K562 (cell line): ENCODE results near the gene WDR31. TPM values are rescaled to one million over a fixed set of nuclear protein-coding genes. Genes with fewer than 3 reads are reported as not detected.

ENCODE experiments used
- ATAC-seq: fragments of 200-7000 bp; cut with Tn5 transposase; 3 replicates; pipeline ENCODE4 v1.9.1; 2020; ENCODE audit warnings: moderate library complexity
- BruUV-seq: library from RNA; stranded (reverse); fragments of 400-500 nt; replicated peaks from 2 replicates; lab custom pipeline; 2021; lab: Mats Ljungman, UMichigan
- CTCF ChIA-PET: fragments of 300-600 bp; formaldehyde crosslinking; extraction: SDS; loops from one replicate; lab custom pipeline; 2021; ENCODE audit warnings: low intra/inter-chr PET ratio; lab: Yijun Ruan, JAX
- POLR2A ChIA-PET: fragments of 300-600, 350-650 bp; sonication (Branson Sonifier 250); formaldehyde crosslinking; extraction: SDS; loops from one replicate; lab custom pipeline; 2021; ENCODE audit warnings: antibody characterized with exemption, inconsistent platforms; lab: Yijun Ruan, JAX
- DNase-seq, 4 experiments: peaks; one replicate each; pipeline versions ENCODE4 v3.0.0 to v3.0.0-alpha.2; 2011 to 2018; ENCODE audit warnings: low spot score in 3 of 4, mixed read lengths in 3 of 4; ENCODE audit errors: extremely low read depth in 1 of 4
- FAIRE-seq: peaks from 2 replicates; lab custom pipeline; 2011; peaks lifted over from hg19 to GRCh38; lab: Jason Lieb, UNC
- H2AFZ ChIP-seq: 2 replicates; pipeline ENCODE4 v1.6.0; 2011; ENCODE audit warnings: low read depth, low read length, control low read depth, inconsistent platforms
- H3K27ac ChIP-seq: fragments of 200-600 bp; 3 replicates; pipeline ENCODE4 v1.8.0; 2011; ENCODE audit warnings: low read depth, mild to moderate bottlenecking, control low read depth, inconsistent platforms, low read length, moderate library complexity, mixed read lengths; ENCODE audit errors: extremely low read depth
- H3K27me3 ChIP-seq, 2 experiments: fragments of 300-600 bp in 1 of 2; 2 replicates in 1 of 2; 3 replicates in 1 of 2; pipeline versions ENCODE4 v1.6.0 to v1.8.0; 2011; ENCODE audit warnings: inconsistent platforms in 2 of 2, low read length in 2 of 2, mild to moderate bottlenecking in 1 of 2, mixed read lengths in 1 of 2, moderate library complexity in 1 of 2; ENCODE audit not compliant: control insufficient read depth in 2 of 2, insufficient read depth in 2 of 2
- H3K36me3 ChIP-seq: fragments of 300-600 bp; 3 replicates; pipeline ENCODE4 v1.8.0; 2011; ENCODE audit warnings: mild to moderate bottlenecking, low read length, inconsistent platforms; ENCODE audit not compliant: control insufficient read depth, insufficient read depth
- H3K4me1 ChIP-seq, 2 experiments: fragments of 200-600 bp in 1 of 2; replicated peaks in 1 of 2; 2 replicates in 1 of 2; 3 replicates in 1 of 2; pipeline versions ENCODE4 v1.5.1 to v1.8.0; 2011; ENCODE audit warnings: inconsistent platforms in 2 of 2, low read length in 2 of 2, mild to moderate bottlenecking in 1 of 2, mixed read lengths in 1 of 2, moderate library complexity in 1 of 2; ENCODE audit not compliant: control insufficient read depth in 2 of 2, insufficient read depth in 2 of 2
- H3K4me2 ChIP-seq: 2 replicates; pipeline ENCODE4 v1.6.1; 2011; ENCODE audit warnings: low read length, control low read depth, inconsistent platforms, mixed read lengths; ENCODE audit not compliant: insufficient read depth
- H3K4me3 ChIP-seq: fragments of 200-600 bp; sonication (generic), shearing (Covaris generic); 2 replicates; pipeline ENCODE4 v1.5.1; 2016; ENCODE audit warnings: control low read depth, inconsistent platforms
- H3K79me2 ChIP-seq: fragments of 200-600 bp; 3 replicates; pipeline ENCODE4 v1.8.0; 2011; ENCODE audit warnings: low read length, inconsistent platforms; ENCODE audit not compliant: control insufficient read depth, insufficient read depth
- H3K9ac ChIP-seq, 2 experiments: 2 replicates each; pipeline versions ENCODE4 v1.6.0 to v1.6.1; 2011; ENCODE audit warnings: low read depth in 2 of 2, low read length in 2 of 2, control low read depth in 1 of 2, inconsistent platforms in 1 of 2, mild to moderate bottlenecking in 1 of 2, mixed read lengths in 1 of 2; ENCODE audit not compliant: insufficient read depth in 1 of 2
- H3K9me1 ChIP-seq: one replicate; pipeline ENCODE4 v1.6.0; 2011; ENCODE audit warnings: inconsistent platforms, mild to moderate bottlenecking, low read length, moderate library complexity; ENCODE audit not compliant: control insufficient read depth, insufficient read depth
- H3K9me3 ChIP-seq: replicated peaks from 2 replicates; pipeline ENCODE4 v1.5.1; 2011; ENCODE audit warnings: low read depth, low read length, inconsistent platforms; ENCODE audit not compliant: control insufficient read depth, insufficient read depth
- H4K20me1 ChIP-seq: replicated peaks from 2 replicates; pipeline ENCODE4 v1.6.1; 2011; ENCODE audit warnings: low read length, inconsistent platforms, mixed read lengths; ENCODE audit not compliant: control insufficient read depth, insufficient read depth
- HINFP ChIP-seq: fragments of 450-650 bp; conservative IDR thresholded peaks from 2 replicates; pipeline ENCODE4 v1.6.1; 2016; ENCODE audit warnings: missing genetic modification characterization, low read depth, mild to moderate bottlenecking, control low read depth, missing compliant biosample characterization
- NFE2 ChIP-seq: IDR thresholded peaks from 2 replicates; pipeline ENCODE4 v1.6.1; 2014; ENCODE audit warnings: antibody characterized with exemption, low read depth
- RBM39 ChIP-seq: fragments of 200-400 bp; formaldehyde crosslinking; optimal IDR thresholded peaks from 2 replicates; pipeline ENCODE3; 2018; ENCODE audit warnings: low read depth, low read length
- RFX5 ChIP-seq: IDR thresholded peaks from 2 replicates; pipeline ENCODE4 v1.6.1; 2011; ENCODE audit warnings: low read depth, mild to moderate bottlenecking, improper control_type of control experiment, low read length
- TCF15 ChIP-seq: fragments of 250-450 bp; sonication (Bioruptor Pico); IDR thresholded peaks from 2 replicates; pipeline ENCODE4 v1.8.0; 2022; ENCODE audit warnings: moderate library complexity, mild to moderate bottlenecking, inconsistent platforms
- whole genome bisulfite sequencing: fragments of 100-300 bp; shearing (Covaris generic); methylation state at CpG from one replicate; pipeline ENCODE4 v1.1.6; 2016; ENCODE audit warnings: low coverage, mixed read lengths; ENCODE audit not compliant: insufficient coverage; ENCODE audit errors: missing lambda C conversion rate; 5-methylcytosine and 5-hydroxymethylcytosine counted together
- in situ Hi-C: fragments of 300-500 bp; cut with MboI; formaldehyde crosslinking; loops from 4 replicates; pipeline ENCODE4 v1.15.0; 2018; ENCODE audit warnings: inconsistent platforms, mixed read lengths
- intact Hi-C: fragments of 100-400 bp; cut with micrococcal nuclease; formaldehyde crosslinking; loops from 2 replicates; pipeline ENCODE4 v1.14.2; 2022
- polyA plus RNA-seq, 8 experiments: library from polyadenylated mRNA; depleted of rRNA in 4 of 8; stranded (reverse) in 5 of 8; unstranded in 3 of 8; fragments of >200 nt; fragmentation: Nextera tagmentation in 2 of 8; fragmentation: Illumina TruSeq in 1 of 8; extraction: Ambion mirVana in 2 of 8; extraction: Trizol in 1 of 8; gene quantifications; 2 replicates each; pipeline versions ENCODE4 v1.2.1 to v1.2.3, GENCODE V29; 2011 to 2014; ENCODE audit warnings: inconsistent platforms in 1 of 8, missing spikeins in 1 of 8
- total RNA-seq, 7 experiments: library from RNA; depleted of rRNA in 6 of 7; stranded (reverse); fragments of >200 nt in 6 of 7; fragmentation: Illumina TruSeq in 2 of 7; extraction: Trizol in 2 of 7; gene quantifications; 2 replicates each; pipeline versions ENCODE4 v1.2.1 to v1.2.3, GENCODE V29; 2011 to 2021; ENCODE audit warnings: low replicate concordance in 1 of 7

Gene WDR31
- total and polyA plus RNA-seq, 9 of the 15 experiments (the other 6 are each of a cell fraction or from before 2014, with no cell fraction given), result 0.35 to 1.8 (median 0.95) TPM

GRCh38 chr9:113388833-113389232 is 48.8 kb upstream of the WDR31 start:
- ATAC-seq (no peak), FAIRE-seq (no peak)

GRCh38 chr9:113387560-113388230 is 47.6 kb upstream of the WDR31 start:
- no peaks in the 10 kb centered on the region for H3K9me3 ChIP-seq
- H3K4me3 ChIP-seq, result no peak overlapping the region
- DNase-seq (no peak), FAIRE-seq (no peak), ATAC-seq (no peak)
- H4K20me1 ChIP-seq, result no peaks in the 10 kb centered on the region
- no peaks in the 10 kb centered on the region for H3K9me1 ChIP-seq
- H3K9ac ChIP-seq, result peak overlapping the region in 1 of 2 experiments; percentile 12; a peak in 1 of 4 replicates
- BruUV-seq, result no TSS peak
- H2AFZ ChIP-seq, result no peak overlapping the region
- in situ Hi-C loops, result no loop called here
- intact Hi-C loops, result no loop called here
- peaks cover 36% of the 10 kb centered on the region; the same call in 2 of the 3 replicates for H3K36me3 ChIP-seq
- CTCF ChIA-PET, result no interaction called here
- POLR2A ChIA-PET, result interaction anchor here (0.5 to 1.2 kb wide), 4 partner anchors 11 to 23 kb away, joined by 3 to 4 read pairs (median 3); partner anchors contain the start of genes C9orf43 and POLE3
- no peaks in the 10 kb centered on the region for H3K79me2 ChIP-seq
- 83% methylated on average over 8 of the region's 9 CpGs for WGBS
- no peaks in the 10 kb centered on the region for H3K27me3 ChIP-seq
- H3K4me1 ChIP-seq, result peaks cover 2 to 5% of the 10 kb centered on the region in 2 experiments; a peak in 3 of 5 replicates
- no peak overlapping the region for H3K27ac ChIP-seq
- no peak overlapping the region for H3K4me2 ChIP-seq
- TF ChIP-seq HINFP (tag), result no peak
- TF ChIP-seq RFX5, result no peak

More at GRCh38 chr9:113388833-113389232, 48.8 kb upstream of the WDR31 start:
- Histone ChIP-seq H2AFZ (no peak overlapping the region), H3K36me3 (peaks cover 36% of the 10 kb centered on the region; the same call in 2 of the 3 replicates), H3K4me3 (no peak overlapping the region), H3K4me1 (peaks cover 2 to 8% of the 10 kb centered on the region in 2 experiments; a peak in 3 of 5 replicates), H3K79me2 (no peaks in the 10 kb centered on the region), H3K27ac (no peak overlapping the region), H3K9me1 (no peaks in the 10 kb centered on the region), H3K27me3 (no peaks in the 10 kb centered on the region), H3K9ac (peak overlapping the region in 1 of 2 experiments; percentile 68; a peak in 2 of 4 replicates), H3K9me3 (no peaks in the 10 kb centered on the region), H4K20me1 (no peaks in the 10 kb centered on the region), H3K4me2 (no peak overlapping the region)
- WGBS, result 69% methylated on average over 12 of the region's 13 CpGs
- CTCF ChIA-PET, result no interaction called here
- no TSS peak for BruUV-seq
- in situ Hi-C loops (no loop called here), intact Hi-C loops (no loop called here)
- no peak for TF ChIP-seq RBM39
- no peak for TF ChIP-seq TCF15 (CRISPR knock-in tag)
- no peak for TF ChIP-seq NFE2
- no peak for DNase-seq
- POLR2A ChIA-PET, result interaction anchor here (0.6 kb wide), 1 partner anchor 94 kb away, joined by 3 read pairs; no protein-coding TSS in a partner anchor
